ENCODE data around the gene CENPC. TPM values are rescaled to one million over a fixed set of nuclear protein-coding genes. Genes with fewer than 3 reads are reported as not detected.

CENPC gene
- total RNA-seq, 1 experiment from 2014 or later, result 11.8 TPM

GRCh38 chr4:67546004-67546356 lies 677 bp upstream of the CENPC start:
- TSS peak; percentile 89 for BruUV-seq (replicated peaks)
- ChIA-PET POLR2A (ENCODE audit: low non-redundant PET) (no interaction called here), CTCF (no interaction called here)
- no peak for DNase-seq (ENCODE audit: low spot score)
- Histone ChIP-seq H3K4me1 (ENCODE audit: insufficient read depth, low read length, poor library complexity, severe bottlenecking) (no peaks in the 10 kb centered on the region), H3K27me3 (replicated peaks; ENCODE audit: insufficient read depth, low read depth, low read length, poor library complexity) (no peaks in the 10 kb centered on the region), H3K4me3 (ENCODE audit: low read depth, low read length, poor library complexity, severe bottlenecking) (peak overlapping the region; percentile 66), H3K36me3 (ENCODE audit: insufficient read depth, low read length, poor library complexity, severe bottlenecking) (no peaks in the 10 kb centered on the region), H3K9me3 (ENCODE audit: low read depth, low read length, poor library complexity, severe bottlenecking) (no peaks in the 10 kb centered on the region), H3K27ac (ENCODE audit: low read depth, low read length, poor library complexity, severe bottlenecking) (no peak overlapping the region)
- no peak for TF ChIP-seq EZH2 (IDR thresholded peaks at IDR 0.05; ENCODE audit: borderline replicate concordance, low read depth, low read length, poor library complexity, severe bottlenecking)
- intact Hi-C loops (cut with micrococcal nuclease; ENCODE audit: unreplicated experiment), result loop anchor here (10.0 kb wide), 1 partner anchor 159 kb away; the partner anchor contains the start of gene UBA6

- H3K27ac ChIP-seq (ENCODE audit: low read depth, low read length, poor library complexity, severe bottlenecking), result no peak overlapping the region
- ChIA-PET CTCF (no interaction called here), POLR2A (ENCODE audit: low non-redundant PET) (no interaction called here)
- intact Hi-C loops (cut with micrococcal nuclease; ENCODE audit: unreplicated experiment), result loop anchor here (10.0 kb wide), 1 partner anchor 163 kb away; the partner anchor contains the start of gene UBA6
- no TSS peak for BruUV-seq (replicated peaks)
- no peak overlapping the region for H3K4me3 ChIP-seq (ENCODE audit: low read depth, low read length, poor library complexity, severe bottlenecking)
- no peaks in the 10 kb centered on the region for H3K4me1 ChIP-seq (ENCODE audit: insufficient read depth, low read length, poor library complexity, severe bottlenecking)
- H3K36me3 ChIP-seq (ENCODE audit: insufficient read depth, low read length, poor library complexity, severe bottlenecking), result peaks cover 4% of the 10 kb centered on the region
- no peaks in the 10 kb centered on the region for H3K27me3 ChIP-seq (replicated peaks; ENCODE audit: insufficient read depth, low read depth, low read length, poor library complexity)
- no peak for DNase-seq (ENCODE audit: low spot score)
- H3K9me3 ChIP-seq (ENCODE audit: low read depth, low read length, poor library complexity, severe bottlenecking), result no peaks in the 10 kb centered on the region
- TF ChIP-seq CTCF (conservative IDR thresholded peaks at IDR 0.05; ENCODE audit: low read depth, low read length), result no peak
- no peak for TF ChIP-seq EZH2 (IDR thresholded peaks at IDR 0.05; ENCODE audit: borderline replicate concordance, low read depth, low read length, poor library complexity, severe bottlenecking)
Measured at GRCh38 chr4:67542076-67542475, 3.2 kb downstream of the CENPC start.

GRCh38 chr4:67539830-67540229 lies 5.5 kb downstream of the CENPC start:
- ChIA-PET CTCF (no interaction called here), POLR2A (ENCODE audit: low non-redundant PET) (no interaction called here)
- BruUV-seq (replicated peaks), result no TSS peak
- DNase-seq (ENCODE audit: low spot score), result no peak
- no peaks in the 10 kb centered on the region for H3K4me1 ChIP-seq (ENCODE audit: insufficient read depth, low read length, poor library complexity, severe bottlenecking)
- intact Hi-C loops (cut with micrococcal nuclease; ENCODE audit: unreplicated experiment), result loop anchor here (10.0 kb wide), 1 partner anchor 165 kb away; the partner anchor contains the start of gene UBA6
- H3K27me3 ChIP-seq (replicated peaks; ENCODE audit: insufficient read depth, low read depth, low read length, poor library complexity), result no peaks in the 10 kb centered on the region
- TF ChIP-seq CTCF (conservative IDR thresholded peaks at IDR 0.05; ENCODE audit: low read depth, low read length), result no peak
- TF ChIP-seq EZH2 (IDR thresholded peaks at IDR 0.05; ENCODE audit: borderline replicate concordance, low read depth, low read length, poor library complexity, severe bottlenecking), result no peak
- peaks cover 4% of the 10 kb centered on the region for H3K36me3 ChIP-seq (ENCODE audit: insufficient read depth, low read length, poor library complexity, severe bottlenecking)
- H3K27ac ChIP-seq (ENCODE audit: low read depth, low read length, poor library complexity, severe bottlenecking), result no peak overlapping the region
- no peak overlapping the region for H3K4me3 ChIP-seq (ENCODE audit: low read depth, low read length, poor library complexity, severe bottlenecking)
- H3K9me3 ChIP-seq (ENCODE audit: low read depth, low read length, poor library complexity, severe bottlenecking), result no peaks in the 10 kb centered on the region

GRCh38 chr4:67535280-67535840 lies 9.9 kb downstream of the CENPC start:
- no peak overlapping the region for H3K27ac ChIP-seq (ENCODE audit: low read depth, low read length, poor library complexity, severe bottlenecking)
- POLR2A ChIA-PET (ENCODE audit: low non-redundant PET), result no interaction called here
- H3K4me1 ChIP-seq (ENCODE audit: insufficient read depth, low read length, poor library complexity, severe bottlenecking), result no peaks in the 10 kb centered on the region
- H3K36me3 ChIP-seq (ENCODE audit: insufficient read depth, low read length, poor library complexity, severe bottlenecking), result peaks cover 16% of the 10 kb centered on the region
- no peaks in the 10 kb centered on the region for H3K27me3 ChIP-seq (replicated peaks; ENCODE audit: insufficient read depth, low read depth, low read length, poor library complexity)
- DNase-seq (ENCODE audit: low spot score), result no peak
- TF ChIP-seq CTCF (conservative IDR thresholded peaks at IDR 0.05; ENCODE audit: low read depth, low read length), result no peak
- TF ChIP-seq EZH2 (IDR thresholded peaks at IDR 0.05; ENCODE audit: borderline replicate concordance, low read depth, low read length, poor library complexity, severe bottlenecking), result no peak
- H3K9me3 ChIP-seq (ENCODE audit: low read depth, low read length, poor library complexity, severe bottlenecking), result no peaks in the 10 kb centered on the region
- intact Hi-C loops (cut with micrococcal nuclease; ENCODE audit: unreplicated experiment), result no loop called here
- CTCF ChIA-PET, result no interaction called here
- no TSS peak for BruUV-seq (replicated peaks)
- no peak overlapping the region for H3K4me3 ChIP-seq (ENCODE audit: low read depth, low read length, poor library complexity, severe bottlenecking)

Data from A673 (cell line).